IMR-90 (cell line): ENCODE results near the gene BMP8B. TPM values are rescaled to one million over a fixed set of nuclear protein-coding genes. Genes with fewer than 3 reads are reported as not detected.

ENCODE experiments used
- ATAC-seq: fragments of 200-7000 bp; cut with Tn5 transposase; 2 replicates; pipeline ENCODE4 v1.9.1; 2020; ENCODE audit warnings: low read depth, mild to moderate bottlenecking, moderate library complexity
- BruUV-seq: library from RNA; stranded (reverse); fragments of 400-500 nt; replicated peaks from 2 replicates; lab custom pipeline; 2021; lab: Mats Ljungman, UMichigan
- CTCF ChIA-PET: fragments of 300-600 bp; formaldehyde crosslinking; extraction: SDS; loops from one replicate; lab custom pipeline; 2021; ENCODE audit warnings: antibody characterized with exemption; lab: Yijun Ruan, JAX
- POLR2A ChIA-PET: fragments of 300-600 bp; sonication (Branson Sonifier 250); formaldehyde crosslinking; loops from one replicate; lab custom pipeline; 2022; ENCODE audit warnings: antibody characterized with exemption; ENCODE audit not compliant: unreplicated experiment; lab: Charles Lee
- DNase-seq: peaks from one replicate; pipeline ENCODE4 v3.0.0; 2013
- H2AFZ ChIP-seq: replicated peaks from 2 replicates; pipeline ENCODE3; 2013; ENCODE audit warnings: low read length, mild to moderate bottlenecking; ENCODE audit not compliant: poor library complexity
- H2AK5ac ChIP-seq: 2 replicates; pipeline ENCODE4 v1.6.1; 2013; ENCODE audit warnings: low read depth, low read length, inconsistent platforms
- H2AK9ac ChIP-seq: replicated peaks from 2 replicates; pipeline ENCODE3; 2013; ENCODE audit warnings: mild to moderate bottlenecking, low read depth, low read length, moderate library complexity; ENCODE audit not compliant: poor library complexity
- H2BK120ac ChIP-seq: 2 replicates; pipeline ENCODE4 v1.6.1; 2013; ENCODE audit warnings: low read depth, low read length, inconsistent platforms
- H2BK15ac ChIP-seq: 3 replicates; pipeline ENCODE4 v1.6.1; 2013; ENCODE audit warnings: low read depth, low read length, inconsistent platforms
- H2BK20ac ChIP-seq: 2 replicates; pipeline ENCODE4 v1.6.1; 2013; ENCODE audit warnings: low read depth, mild to moderate bottlenecking, inconsistent platforms, low read length, moderate library complexity
- H2BK5ac ChIP-seq: 2 replicates; pipeline ENCODE4 v1.6.1; 2013; ENCODE audit warnings: mild to moderate bottlenecking, low read depth, low read length, inconsistent platforms; ENCODE audit not compliant: poor library complexity, severe bottlenecking
- H3K14ac ChIP-seq: replicated peaks from 2 replicates; pipeline ENCODE4 v1.6.1; 2013; ENCODE audit warnings: low read depth, low read length, inconsistent platforms
- H3K18ac ChIP-seq: 2 replicates; pipeline ENCODE4 v1.6.1; 2013; ENCODE audit warnings: low read depth, low read length, control low read depth
- H3K23ac ChIP-seq: 2 replicates; pipeline ENCODE4 v1.6.1; 2013; ENCODE audit warnings: low read depth, low read length, inconsistent platforms
- H3K27ac ChIP-seq: 2 replicates; pipeline ENCODE4 v1.5.1; 2013; ENCODE audit warnings: mild to moderate bottlenecking, control low read depth, low read length; ENCODE audit not compliant: insufficient read depth
- H3K27me3 ChIP-seq: 2 replicates; pipeline ENCODE4 v1.6.1; 2013; ENCODE audit warnings: low read length; ENCODE audit not compliant: control insufficient read depth, insufficient read depth
- H3K36me3 ChIP-seq: 2 replicates; pipeline ENCODE4 v1.6.1; 2013; ENCODE audit warnings: low read length, mixed read lengths; ENCODE audit not compliant: control insufficient read depth, insufficient read depth
- H3K4ac ChIP-seq: 2 replicates; pipeline ENCODE4 v1.6.1; 2013; ENCODE audit warnings: low read depth, low read length, inconsistent platforms
- H3K4me1 ChIP-seq: 2 replicates; pipeline ENCODE4 v1.6.1; 2013; ENCODE audit warnings: low read length, mixed read lengths; ENCODE audit not compliant: control insufficient read depth, insufficient read depth
- H3K4me2 ChIP-seq: 2 replicates; pipeline ENCODE4 v1.6.1; 2013; ENCODE audit warnings: low read depth, mild to moderate bottlenecking, control low read depth, low read length, moderate library complexity
- H3K4me3 ChIP-seq: 2 replicates; pipeline ENCODE4 v1.5.1; 2013; ENCODE audit warnings: low read depth, mild to moderate bottlenecking, control low read depth, low read length, moderate library complexity; ENCODE audit not compliant: insufficient read depth
- H3K56ac ChIP-seq: 2 replicates; pipeline ENCODE4 v1.6.1; 2013; ENCODE audit warnings: low read length, inconsistent platforms; ENCODE audit not compliant: insufficient read depth; ENCODE audit errors: extremely low read depth
- H3K79me1 ChIP-seq, 2 experiments: 2 replicates each; pipeline ENCODE4 v1.6.1; 2013; ENCODE audit warnings: low read length in 2 of 2, inconsistent platforms in 1 of 2, low read depth in 1 of 2
- H3K9ac ChIP-seq: 2 replicates; pipeline ENCODE4 v1.6.1; 2013; ENCODE audit warnings: low read depth, low read length, control low read depth
- H3K9me1 ChIP-seq: 2 replicates; pipeline ENCODE4 v1.6.1; 2013; ENCODE audit warnings: low read length, inconsistent platforms; ENCODE audit not compliant: insufficient read depth
- H3K9me3 ChIP-seq: 2 replicates; pipeline ENCODE4 v1.6.1; 2013; ENCODE audit warnings: low read length; ENCODE audit not compliant: control insufficient read depth, insufficient read depth
- H4K20me1 ChIP-seq: 2 replicates; pipeline ENCODE4 v1.6.1; 2013; ENCODE audit warnings: low read length, inconsistent platforms; ENCODE audit not compliant: insufficient read depth
- H4K5ac ChIP-seq: 2 replicates; pipeline ENCODE4 v1.6.1; 2013; ENCODE audit warnings: mild to moderate bottlenecking, low read depth, low read length, control low read depth
- H4K8ac ChIP-seq, 2 experiments: 2 replicates each; pipeline ENCODE4 v1.6.1; 2013; ENCODE audit warnings: low read depth in 2 of 2, low read length in 2 of 2, control low read depth in 1 of 2, inconsistent platforms in 1 of 2
- H4K91ac ChIP-seq: 2 replicates; pipeline ENCODE4 v1.6.1; 2013; ENCODE audit warnings: low read depth, low read length, inconsistent platforms; ENCODE audit not compliant: insufficient read depth
- CEBPB ChIP-seq: IDR thresholded peaks from 2 replicates; pipeline ENCODE4 v1.6.1; 2012; ENCODE audit warnings: low read depth, low read length, improper control_type of control experiment
- MAFK ChIP-seq: IDR thresholded peaks from 2 replicates; pipeline ENCODE4 v1.6.1; 2012; ENCODE audit warnings: low read depth, low read length, improper control_type of control experiment
- NFE2L2 ChIP-seq: fragments of 150-350 bp; IDR thresholded peaks from 2 replicates; pipeline ENCODE4 v1.6.1; 2016; ENCODE audit warnings: low read depth, mild to moderate bottlenecking, low read length
- POLR2A ChIP-seq: IDR thresholded peaks from 2 replicates; pipeline ENCODE4 v1.6.1; 2012; ENCODE audit warnings: mild to moderate bottlenecking, low read depth, low read length
- RFX5 ChIP-seq: IDR thresholded peaks from 2 replicates; pipeline ENCODE4 v1.8.0; 2012; ENCODE audit warnings: low read depth, mild to moderate bottlenecking, low read length, moderate library complexity
- WGBS, 2 experiments: methylation state at CpG; one replicate each; pipeline versions ENCODE4 v1.1.5 to v1.1.7; 2013; ENCODE audit warnings: missing lambda C conversion rate in 2 of 2; ENCODE audit not compliant: insufficient read length in 1 of 2; ENCODE audit errors: extremely low coverage in 2 of 2; 5-methylcytosine and 5-hydroxymethylcytosine counted together
- dilution Hi-C: fragments of 300-500 bp; cut with HindIII; formaldehyde crosslinking; loops from one replicate; pipeline ENCODE4 v1.14.3; 2018; ENCODE audit warnings: low sequenced_read_pairs; ENCODE audit not compliant: unreplicated experiment
- in situ Hi-C: fragments of 300-500 bp; cut with MboI; formaldehyde crosslinking; loops from 3 replicates; pipeline ENCODE4 v1.14.3; 2019; ENCODE audit warnings: low sequenced_read_pairs, inconsistent platforms, mixed read lengths
- intact Hi-C: fragments of 100-400 bp; cut with micrococcal nuclease; formaldehyde crosslinking; loops from 2 replicates; pipeline ENCODE4 v1.10.0; 2022
- polyA plus RNA-seq, 3 experiments: library from polyadenylated mRNA; depleted of rRNA; stranded (reverse); fragments of >200 nt; gene quantifications; 2 replicates each; pipeline ENCODE4 v1.2.3, GENCODE V29; 2012; ENCODE audit warnings: low replicate concordance in 1 of 3
- total RNA-seq: library from RNA; depleted of rRNA; stranded (reverse); fragments of >200 nt; gene quantifications from 2 replicates; pipeline ENCODE4 v1.2.3, GENCODE V29; 2012
- TF ChIP-seq, protein P1 (sequence below): conservative IDR thresholded peaks from 2 replicates; pipeline ENCODE4 v1.5.1; 2012; ENCODE audit warnings: mild to moderate bottlenecking, low read depth, low read length, improper control_type of control experiment
- TF ChIP-seq, protein P2 (sequence below): fragments of 150-350 bp; IDR thresholded peaks from 2 replicates; pipeline ENCODE4 v1.6.1; 2017; ENCODE audit warnings: mild to moderate bottlenecking, antibody characterized with exemption, low read length, low read depth

BMP8B gene
- total and polyA plus RNA-seq, 2 of the 4 experiments (the other 2 are of a cell fraction), result not detected

DNA sequence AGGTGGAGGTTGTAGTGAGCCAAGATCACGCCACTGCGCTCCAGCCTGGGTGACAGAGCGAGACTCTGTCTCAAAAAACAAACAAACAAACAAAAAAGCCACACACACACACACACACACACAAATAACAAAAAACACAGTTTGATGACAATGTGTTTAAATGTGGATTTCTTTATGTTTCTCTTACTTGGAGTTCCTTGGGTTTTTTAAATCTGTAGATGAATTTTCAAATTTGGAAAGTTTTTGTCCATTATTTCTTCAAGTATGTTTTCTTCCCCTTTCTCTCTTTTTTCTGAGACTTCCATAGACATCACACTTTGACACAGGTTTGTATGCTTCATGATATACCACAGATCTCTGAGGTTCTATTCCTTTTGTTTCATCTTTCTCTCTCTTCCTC lies 62.1 kb downstream of the BMP8B start:
- Histone ChIP-seq H3K9ac (no peak overlapping the region), H3K4me1 (no peaks in the 10 kb centered on the region), H3K14ac (no peak overlapping the region), H3K4ac (no peak overlapping the region), H2AK9ac (no peak overlapping the region), H2BK5ac (no peak overlapping the region), H3K27me3 (peaks cover 53% of the 10 kb centered on the region), H3K36me3 (no peaks in the 10 kb centered on the region), H3K18ac (no peak overlapping the region), H4K8ac (no peak overlapping the region), H3K23ac (no peak overlapping the region), H2BK15ac (no peak overlapping the region), H4K91ac (no peak overlapping the region), H4K20me1 (no peaks in the 10 kb centered on the region), H2BK120ac (no peak overlapping the region), H3K4me2 (no peak overlapping the region), H3K56ac (no peak overlapping the region), H3K9me3 (no peaks in the 10 kb centered on the region), H3K4me3 (no peak overlapping the region), H4K5ac (no peak overlapping the region), H2AK5ac (no peak overlapping the region), H2BK20ac (no peak overlapping the region), H3K9me1 (no peaks in the 10 kb centered on the region), H2AFZ (no peak overlapping the region), H3K79me1 (no peaks in the 10 kb centered on the region), H3K27ac (no peak overlapping the region)
- no CpG with 5 or more reads among the region's 3 CpGs for WGBS, 2 experiments
- ATAC-seq (no peak), DNase-seq (no peak)
- no TSS peak for BruUV-seq
- TF ChIP-seq RFX5 (no peak), CEBPB (no peak), POLR2A (no peak), MAFK (no peak), NFE2L2 (no peak)
- TF ChIP-seq, protein P1, sequence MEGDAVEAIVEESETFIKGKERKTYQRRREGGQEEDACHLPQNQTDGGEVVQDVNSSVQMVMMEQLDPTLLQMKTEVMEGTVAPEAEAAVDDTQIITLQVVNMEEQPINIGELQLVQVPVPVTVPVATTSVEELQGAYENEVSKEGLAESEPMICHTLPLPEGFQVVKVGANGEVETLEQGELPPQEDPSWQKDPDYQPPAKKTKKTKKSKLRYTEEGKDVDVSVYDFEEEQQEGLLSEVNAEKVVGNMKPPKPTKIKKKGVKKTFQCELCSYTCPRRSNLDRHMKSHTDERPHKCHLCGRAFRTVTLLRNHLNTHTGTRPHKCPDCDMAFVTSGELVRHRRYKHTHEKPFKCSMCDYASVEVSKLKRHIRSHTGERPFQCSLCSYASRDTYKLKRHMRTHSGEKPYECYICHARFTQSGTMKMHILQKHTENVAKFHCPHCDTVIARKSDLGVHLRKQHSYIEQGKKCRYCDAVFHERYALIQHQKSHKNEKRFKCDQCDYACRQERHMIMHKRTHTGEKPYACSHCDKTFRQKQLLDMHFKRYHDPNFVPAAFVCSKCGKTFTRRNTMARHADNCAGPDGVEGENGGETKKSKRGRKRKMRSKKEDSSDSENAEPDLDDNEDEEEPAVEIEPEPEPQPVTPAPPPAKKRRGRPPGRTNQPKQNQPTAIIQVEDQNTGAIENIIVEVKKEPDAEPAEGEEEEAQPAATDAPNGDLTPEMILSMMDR, result no peak
- TF ChIP-seq, protein P2, sequence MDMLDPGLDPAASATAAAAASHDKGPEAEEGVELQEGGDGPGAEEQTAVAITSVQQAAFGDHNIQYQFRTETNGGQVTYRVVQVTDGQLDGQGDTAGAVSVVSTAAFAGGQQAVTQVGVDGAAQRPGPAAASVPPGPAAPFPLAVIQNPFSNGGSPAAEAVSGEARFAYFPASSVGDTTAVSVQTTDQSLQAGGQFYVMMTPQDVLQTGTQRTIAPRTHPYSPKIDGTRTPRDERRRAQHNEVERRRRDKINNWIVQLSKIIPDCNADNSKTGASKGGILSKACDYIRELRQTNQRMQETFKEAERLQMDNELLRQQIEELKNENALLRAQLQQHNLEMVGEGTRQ, result no peak
- intact Hi-C loops, result no loop called here
- dilution Hi-C loops, result no loop called here
- in situ Hi-C loops, result no loop called here
- CTCF ChIA-PET, result no interaction called here
- POLR2A ChIA-PET, result no interaction called here
